ENCODE results near the gene MSMO1.

Gene MSMO1

GRCh38 chr4:165360985-165361670 lies 33.7 kb downstream of the MSMO1 start:
- DNase-seq (ENCODE audit: low read depth, low spot score) = no peak

GRCh38 chr4:165361810-165362209 lies 34.3 kb downstream of the MSMO1 start:
- DNase-seq (ENCODE audit: low read depth, low spot score) = no peak

GRCh38 chr4:165364452-165365080 lies 37.1 kb downstream of the MSMO1 start:
- DNase-seq (ENCODE audit: low read depth, low spot score) = no peak

GRCh38 chr4:165367040-165367439 lies 39.6 kb downstream of the MSMO1 start:
- no peak for DNase-seq (ENCODE audit: low read depth, low spot score)

GRCh38 chr4:165368114-165368513 lies 40.6 kb downstream of the MSMO1 start:
- no peak for DNase-seq (ENCODE audit: low read depth, low spot score)

- DNase-seq (ENCODE audit: low read depth, low spot score) = no peak
Measured at GRCh38 chr4:165368567-165368966, 41.1 kb downstream of the MSMO1 start.

GRCh38 chr4:165369522-165369921 lies 42.1 kb downstream of the MSMO1 start:
- DNase-seq (ENCODE audit: low read depth, low spot score) = no peak

GRCh38 chr4:165370530-165370929 lies 43.1 kb downstream of the MSMO1 start:
- DNase-seq (ENCODE audit: low read depth, low spot score) = no peak

- no peak for DNase-seq (ENCODE audit: low read depth, low spot score)
Measured at GRCh38 chr4:165375465-165375864, 48.0 kb downstream of the MSMO1 start.

GRCh38 chr4:165378398-165378744 lies 50.9 kb downstream of the MSMO1 start:
- no peak for DNase-seq (ENCODE audit: low read depth, low spot score)

GRCh38 chr4:165378745-165379677 lies 51.5 kb downstream of the MSMO1 start, which contains the start of gene CPE:
Gene CPE, plus strand, starts transcription at chr4:165379008. Its CDS starts 214 bp downstream, at chr4:165379222.
- no peak for DNase-seq (ENCODE audit: low read depth, low spot score)

- no peak for DNase-seq (ENCODE audit: low read depth, low spot score)
Measured at GRCh38 chr4:165379678-165380064, 52.2 kb downstream of the MSMO1 start.

GRCh38 chr4:165380805-165381204 lies 53.3 kb downstream of the MSMO1 start:
- DNase-seq (ENCODE audit: low read depth, low spot score) = no peak

- no peak for DNase-seq (ENCODE audit: low read depth, low spot score)
Measured at GRCh38 chr4:165381821-165382373, 54.4 kb downstream of the MSMO1 start.

GRCh38 chr4:165382640-165383039 lies 55.2 kb downstream of the MSMO1 start:
- no peak for DNase-seq (ENCODE audit: low read depth, low spot score)

- DNase-seq (ENCODE audit: low read depth, low spot score) = no peak
Measured at GRCh38 chr4:165383591-165384073, 56.2 kb downstream of the MSMO1 start.

GRCh38 chr4:165384186-165384585 lies 56.7 kb downstream of the MSMO1 start:
- no peak for DNase-seq (ENCODE audit: low read depth, low spot score)

GRCh38 chr4:165384598-165384997 lies 57.1 kb downstream of the MSMO1 start:
- DNase-seq (ENCODE audit: low read depth, low spot score) = no peak

- DNase-seq (ENCODE audit: low read depth, low spot score) = no peak
Measured at GRCh38 chr4:165385126-165385525, 57.7 kb downstream of the MSMO1 start.

GRCh38 chr4:165386328-165386727 lies 58.9 kb downstream of the MSMO1 start:
- no peak for DNase-seq (ENCODE audit: low read depth, low spot score)

GRCh38 chr4:165388756-165389155 lies 61.3 kb downstream of the MSMO1 start:
- DNase-seq (ENCODE audit: low read depth, low spot score) = no peak
